Measurements from ENCODE around the gene NOC2L.

The NOC2L gene

DNA sequence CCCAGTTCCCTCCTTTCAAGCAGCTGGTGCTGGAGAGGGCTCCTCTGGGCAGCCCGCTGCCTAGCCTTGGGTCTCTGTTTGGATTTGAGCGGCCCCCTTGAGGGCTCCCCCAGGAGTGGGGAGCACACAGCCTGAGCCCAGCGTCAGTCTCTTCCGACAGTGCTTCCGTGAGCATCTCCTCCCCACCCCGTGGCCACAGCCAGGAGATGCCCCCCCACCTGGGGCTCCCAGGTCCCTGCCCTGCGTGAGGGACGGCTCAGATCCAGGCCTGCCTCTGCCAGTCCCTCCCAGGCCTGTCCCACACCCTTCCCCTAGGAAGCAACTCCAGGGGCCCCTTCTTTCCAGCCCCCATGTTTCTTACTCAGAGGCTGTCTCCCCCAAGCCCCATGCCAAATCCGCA lies 31.8 kb downstream of the NOC2L start:
- no peak for DNase-seq

DNA sequence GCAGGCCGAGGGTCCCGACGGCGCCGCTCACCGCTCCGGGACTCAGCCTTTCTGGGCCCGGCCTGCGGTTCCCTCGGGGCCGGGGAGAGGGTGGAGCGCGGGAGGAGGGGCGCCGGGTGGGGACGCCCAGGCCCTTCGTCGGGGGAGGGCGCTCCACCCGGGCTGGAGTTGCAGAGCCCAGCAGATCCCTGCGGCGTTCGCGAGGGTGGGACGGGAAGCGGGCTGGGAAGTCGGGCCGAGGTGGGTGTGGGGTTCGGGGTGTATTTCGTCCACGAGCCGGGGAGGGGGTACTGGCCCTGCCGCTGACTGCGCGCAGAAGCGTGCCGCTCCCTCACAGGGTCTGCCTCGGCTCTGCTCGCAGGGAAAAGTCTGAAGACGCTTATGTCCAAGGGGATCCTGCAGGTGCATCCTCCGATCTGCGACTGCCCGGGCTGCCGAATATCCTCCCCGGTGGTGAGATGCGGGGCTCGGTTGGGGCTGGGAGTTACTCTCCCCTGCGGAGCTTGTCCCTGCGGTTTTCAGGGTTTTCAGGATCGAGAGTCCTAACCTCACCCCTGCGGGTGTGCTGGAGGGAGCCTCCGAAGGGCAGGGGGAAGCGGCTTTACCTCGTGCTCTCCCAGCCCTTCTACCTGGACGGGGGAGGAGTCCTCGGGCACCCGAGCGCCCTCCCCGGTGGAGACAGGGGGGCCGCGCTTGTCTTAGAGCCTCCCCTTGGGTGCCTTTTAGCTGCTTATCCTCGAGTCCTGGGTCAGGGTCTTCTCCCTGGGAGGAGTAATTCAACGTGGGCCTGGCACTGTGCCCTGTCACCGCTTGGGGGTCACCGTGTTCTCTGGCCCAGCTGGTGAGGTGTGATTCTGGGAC lies 33.3 kb downstream of the NOC2L start:
- DNase-seq = peak; percentile 63

DNA sequence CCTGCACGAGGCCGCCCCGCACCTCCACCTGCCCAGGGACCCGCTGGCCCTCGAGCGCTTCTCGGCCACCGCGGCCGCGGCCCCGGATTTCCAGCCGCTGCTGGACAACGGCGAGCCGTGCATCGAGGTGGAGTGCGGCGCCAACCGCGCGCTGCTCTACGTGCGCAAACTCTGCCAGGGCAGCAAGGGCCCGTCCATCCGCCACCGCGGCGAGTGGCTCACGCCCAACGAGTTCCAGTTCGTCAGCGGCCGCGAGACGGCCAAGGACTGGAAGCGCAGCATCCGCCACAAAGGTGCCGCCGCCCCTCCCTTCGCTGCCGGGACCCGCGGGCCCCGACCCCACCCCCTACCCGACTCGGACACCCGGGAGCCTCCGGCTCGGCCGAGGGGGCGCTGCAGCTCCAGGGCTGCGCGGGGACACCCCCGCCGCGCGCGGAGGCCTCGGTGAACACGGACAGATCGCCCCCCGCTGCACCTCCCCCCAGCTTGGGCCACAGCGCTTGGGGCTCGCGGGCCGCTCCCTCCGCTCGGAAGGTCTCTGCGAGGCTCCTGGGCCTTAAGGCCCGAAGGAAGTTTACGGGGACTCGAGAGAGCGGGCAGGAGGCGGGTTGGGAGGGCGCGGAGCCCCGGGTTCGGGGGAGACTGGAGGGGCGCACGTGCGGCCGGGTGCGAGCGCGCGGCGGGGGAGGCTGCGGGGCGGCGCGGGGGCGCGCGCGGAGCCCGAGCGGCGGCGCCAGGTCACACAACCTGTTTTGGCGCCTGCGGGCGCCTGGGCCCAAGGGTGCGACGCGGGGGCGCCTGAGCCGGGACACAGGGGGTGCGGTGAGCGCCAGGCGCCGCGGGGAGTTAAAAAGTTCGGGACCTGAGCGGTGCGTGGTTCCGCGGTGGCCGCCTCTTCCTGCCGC lies 34.1 kb downstream of the NOC2L start:
- DNase-seq = peak; percentile 61

DNA sequence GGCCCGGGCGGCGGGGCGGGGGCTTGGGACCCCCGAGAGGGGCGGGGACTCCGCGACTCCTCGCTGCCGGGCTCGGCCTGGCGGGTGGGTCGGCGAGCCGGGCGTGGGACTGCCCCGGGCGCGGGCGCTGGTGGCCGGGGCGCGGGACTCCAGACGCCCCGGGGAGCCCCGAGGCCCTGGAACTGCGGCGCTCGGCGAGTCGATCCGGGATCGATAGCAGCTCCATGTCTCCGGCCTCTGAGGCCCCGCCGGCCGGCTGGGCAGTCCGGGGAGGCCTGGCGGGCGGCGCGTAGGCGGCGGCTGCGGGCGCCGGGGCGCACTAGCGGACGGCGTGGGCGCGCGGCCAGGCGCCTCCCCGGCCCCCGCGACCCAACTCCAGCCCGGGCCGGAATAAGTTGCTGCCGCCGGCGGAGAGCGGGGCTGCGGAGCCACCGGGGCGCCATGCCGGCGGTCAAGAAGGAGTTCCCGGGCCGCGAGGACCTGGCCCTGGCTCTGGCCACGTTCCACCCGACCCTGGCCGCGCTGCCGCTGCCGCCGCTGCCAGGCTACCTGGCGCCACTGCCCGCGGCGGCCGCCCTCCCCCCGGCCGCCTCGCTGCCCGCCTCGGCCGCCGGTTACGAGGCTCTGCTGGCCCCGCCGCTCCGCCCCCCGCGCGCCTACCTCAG lies 34.9 kb downstream of the NOC2L start:
- no peak for DNase-seq

DNA sequence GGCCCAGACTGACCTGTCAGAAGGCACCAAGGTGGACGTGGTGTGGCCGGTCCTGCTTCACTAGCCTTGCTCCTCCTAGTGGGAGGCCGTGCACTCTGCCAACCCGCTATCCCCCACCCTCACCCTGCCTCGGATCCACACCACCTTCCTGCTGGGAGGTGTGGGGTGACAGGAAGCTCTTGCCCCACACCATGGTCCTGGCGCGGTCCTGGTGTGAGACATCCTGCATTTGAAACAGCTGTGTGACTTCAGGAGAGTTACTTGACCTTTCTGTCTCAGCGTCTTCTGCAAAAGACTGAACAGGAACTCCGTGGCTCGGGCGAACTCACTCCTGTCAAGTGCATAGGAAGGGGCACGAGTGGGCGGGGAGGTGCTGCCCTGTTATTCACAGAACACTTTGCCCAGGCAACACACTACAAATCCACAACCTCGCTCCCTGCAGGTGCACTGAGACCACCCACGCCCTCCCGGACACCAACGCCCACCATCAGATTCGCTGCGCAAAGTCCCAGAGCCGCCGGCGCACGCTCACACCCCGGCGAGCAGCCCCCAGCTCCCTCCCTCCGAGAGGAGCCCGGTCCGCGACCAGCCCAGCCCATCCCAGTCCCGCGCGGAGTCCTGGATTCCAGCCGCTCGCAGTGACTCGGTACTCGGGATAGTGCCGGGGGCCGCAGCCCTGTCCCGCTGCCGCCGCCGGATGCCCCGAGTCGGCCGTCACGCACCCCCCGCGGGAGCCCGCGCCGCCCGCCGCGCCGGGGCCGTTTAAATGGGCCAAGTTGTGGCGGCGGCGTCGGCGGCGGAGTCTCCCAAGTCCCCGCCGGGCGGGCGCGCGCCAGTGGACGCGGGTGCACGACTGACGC lies 35.7 kb downstream of the NOC2L start, which contains the start of gene SAMD11:
Gene SAMD11, plus strand, starts transcription at position 793 of the 860 bp plus-strand sequence. CDS start 509 bp downstream, outside the sequence.
- DNase-seq = peak; percentile 89

DNA sequence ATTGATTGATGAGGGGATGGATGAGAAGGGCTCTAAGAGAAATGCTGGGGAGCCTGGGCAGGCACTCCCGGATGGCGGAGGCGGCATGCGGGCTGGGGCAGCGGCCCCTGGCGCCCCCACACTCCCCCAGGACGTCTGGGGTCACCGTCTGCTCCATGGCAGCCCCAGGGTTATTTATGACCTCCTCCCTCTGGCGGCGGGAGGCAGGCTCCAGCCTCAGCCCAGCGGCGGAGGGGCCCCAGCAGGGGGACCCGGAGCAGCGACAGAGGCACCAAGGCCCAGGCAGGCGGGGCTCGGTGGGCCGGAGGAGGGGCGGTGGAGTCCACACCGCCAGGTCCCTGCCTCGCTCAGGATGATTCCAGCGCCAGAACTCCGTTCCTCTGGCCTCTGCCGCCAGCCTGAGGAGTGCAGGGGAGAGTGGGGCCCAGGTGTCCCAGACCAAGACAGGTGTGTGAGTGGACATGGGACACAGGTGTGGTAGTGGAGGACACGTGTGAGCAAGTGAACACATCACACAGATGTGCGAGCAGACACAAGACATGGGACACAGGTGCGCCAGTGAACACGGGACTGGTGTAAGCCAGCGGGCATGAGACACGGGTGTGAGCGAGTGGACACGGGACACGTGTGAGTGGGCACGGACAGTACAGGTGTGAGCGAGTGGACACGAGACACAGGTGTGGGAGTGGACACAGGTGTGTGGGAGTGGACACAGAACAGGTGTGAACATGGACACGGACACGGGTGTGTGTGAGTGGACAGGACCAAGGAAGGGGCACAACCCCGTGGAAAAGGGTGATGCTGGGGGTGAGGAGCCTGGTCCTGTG lies 37.8 kb downstream of the NOC2L start:
- DNase-seq = peak; percentile 91

DNA sequence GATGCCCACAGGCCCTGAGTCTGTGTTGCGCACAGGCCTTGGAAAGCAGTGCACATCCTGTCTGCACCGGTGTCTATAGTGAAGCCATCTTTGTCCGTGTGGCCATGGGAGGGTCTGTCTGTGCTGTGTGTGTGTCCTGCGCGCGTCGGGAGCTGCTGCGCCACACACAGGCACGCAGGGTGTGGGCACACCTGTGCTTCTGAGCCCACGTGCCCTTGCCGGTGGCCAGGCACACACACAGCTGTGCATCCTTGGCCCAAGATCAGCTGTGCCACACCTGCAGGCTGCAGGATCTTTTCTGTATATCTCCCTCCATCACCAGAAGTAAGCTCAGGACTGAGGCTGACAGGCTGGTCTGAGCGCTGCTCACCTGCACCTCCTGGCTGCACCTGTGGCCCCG lies 38.5 kb downstream of the NOC2L start:
- DNase-seq = no peak

DNA sequence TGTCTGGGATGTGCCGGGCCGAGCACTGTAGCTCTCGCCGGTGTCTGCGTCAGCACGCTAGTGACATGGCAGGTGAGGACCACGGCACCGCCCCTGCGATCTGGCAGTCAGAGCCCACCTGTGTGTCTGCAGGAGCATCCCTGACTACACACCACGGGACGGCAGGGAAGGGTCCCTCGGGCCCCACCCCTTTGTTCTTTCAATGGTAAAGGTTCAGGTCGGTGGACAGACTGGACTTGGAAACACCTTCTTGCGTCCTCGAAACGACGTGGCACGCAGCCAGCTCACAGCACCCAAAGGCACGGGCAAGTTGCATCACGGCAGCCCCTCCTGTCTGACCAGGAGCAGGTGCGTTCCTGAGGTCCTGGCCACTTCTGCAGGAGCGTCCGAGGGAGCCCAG lies 39.0 kb downstream of the NOC2L start:
- DNase-seq = peak; percentile 56

DNA sequence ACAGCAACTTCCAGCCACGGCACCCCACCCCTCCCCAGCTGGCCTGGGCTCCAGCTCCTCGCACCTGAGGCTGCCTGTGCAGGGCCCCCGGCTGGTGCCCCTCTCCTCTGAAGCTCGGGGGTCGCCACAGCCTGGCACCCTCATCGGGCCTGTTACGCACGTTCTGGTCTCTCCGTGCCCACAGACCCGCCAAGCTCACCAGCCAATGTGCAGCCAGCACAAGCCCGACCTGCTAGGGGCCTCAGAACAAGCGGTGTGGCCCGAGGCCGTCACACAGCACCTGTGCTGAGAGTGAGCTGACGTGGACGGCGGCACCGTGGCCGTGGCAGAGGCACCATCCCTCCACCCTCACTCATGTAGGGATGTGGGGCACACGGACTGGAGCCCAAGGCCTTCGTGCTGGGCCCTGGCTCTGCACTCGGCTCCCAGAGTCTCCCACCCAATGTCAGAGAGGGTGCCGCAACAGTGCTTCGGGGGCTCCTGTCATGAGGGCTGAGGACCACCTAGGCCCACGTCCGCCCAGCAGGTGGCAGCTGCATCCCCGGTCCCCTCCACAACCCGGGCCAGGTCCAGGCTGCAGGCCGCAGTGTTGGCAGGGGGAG lies 39.7 kb downstream of the NOC2L start:
- no peak for DNase-seq

DNA sequence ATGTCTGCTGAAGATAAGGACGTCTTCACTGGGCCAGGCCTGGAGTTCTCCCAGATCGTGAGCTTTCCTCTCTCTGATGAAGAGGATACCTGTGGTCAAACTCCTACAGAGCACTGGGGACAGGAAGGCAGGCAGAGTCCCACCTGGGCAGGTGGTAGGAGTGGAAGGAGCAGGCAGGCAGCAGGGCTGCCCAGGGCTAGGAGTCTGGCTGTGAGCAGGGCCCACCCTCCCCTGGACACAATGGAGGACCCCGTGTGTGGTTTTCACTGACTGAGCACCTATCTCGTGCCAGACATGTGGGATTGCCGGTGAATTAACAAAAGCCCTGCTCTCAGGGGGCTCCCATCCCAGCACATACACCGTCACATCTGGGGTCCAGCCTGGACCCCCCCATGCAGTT lies 40.2 kb downstream of the NOC2L start:
- no peak for DNase-seq

DNA sequence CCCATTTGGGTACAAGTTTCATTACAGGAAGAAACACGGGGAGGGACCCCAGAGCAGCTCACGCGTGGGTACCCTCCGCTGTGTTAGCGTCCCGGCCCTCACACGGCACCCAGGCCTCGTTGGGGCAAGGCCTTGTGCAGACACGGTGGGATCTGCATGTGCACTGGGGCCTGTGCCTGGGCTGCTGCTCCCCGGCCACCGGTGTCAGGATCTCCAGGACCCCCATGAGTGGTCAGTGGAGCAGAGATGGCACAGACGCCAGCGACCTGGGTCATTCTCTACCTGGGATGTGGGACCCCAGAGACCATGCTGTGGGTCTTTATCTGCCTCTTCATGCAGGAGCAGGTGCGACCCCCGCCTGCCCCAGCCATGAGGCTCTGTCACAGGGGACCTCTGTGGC lies 40.7 kb downstream of the NOC2L start:
- no peak for DNase-seq

DNA sequence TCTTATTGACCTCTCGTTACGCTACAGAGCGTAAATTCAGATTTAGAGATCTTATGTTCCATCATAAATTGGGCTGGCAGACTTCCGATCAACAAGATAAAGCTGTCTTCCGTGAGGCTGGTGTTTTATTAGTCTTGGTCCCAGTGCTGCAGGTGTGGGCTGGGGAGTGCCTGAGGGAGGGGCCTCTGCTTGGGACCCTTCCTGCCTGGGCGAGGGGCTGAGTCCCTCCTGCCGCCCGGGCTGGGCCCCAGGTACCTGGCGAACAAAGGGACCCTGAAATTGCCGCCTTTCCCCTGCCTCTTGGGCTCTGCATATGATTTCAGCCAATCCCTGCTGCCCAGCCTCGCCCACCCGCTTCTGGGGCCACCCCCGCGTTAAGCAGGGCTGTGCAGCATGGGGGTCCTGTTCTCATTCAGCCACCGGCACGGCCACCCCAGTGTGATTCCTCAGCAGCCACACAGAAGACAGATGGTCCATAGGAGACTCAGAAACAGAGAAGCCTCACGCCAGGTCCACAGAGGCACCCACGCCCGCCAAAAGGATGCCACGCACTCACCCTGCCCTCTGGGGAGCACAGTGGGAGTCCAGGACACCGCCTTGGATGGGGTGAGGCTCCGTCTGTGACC lies 41.5 kb downstream of the NOC2L start:
- DNase-seq = peak; percentile 17

DNA sequence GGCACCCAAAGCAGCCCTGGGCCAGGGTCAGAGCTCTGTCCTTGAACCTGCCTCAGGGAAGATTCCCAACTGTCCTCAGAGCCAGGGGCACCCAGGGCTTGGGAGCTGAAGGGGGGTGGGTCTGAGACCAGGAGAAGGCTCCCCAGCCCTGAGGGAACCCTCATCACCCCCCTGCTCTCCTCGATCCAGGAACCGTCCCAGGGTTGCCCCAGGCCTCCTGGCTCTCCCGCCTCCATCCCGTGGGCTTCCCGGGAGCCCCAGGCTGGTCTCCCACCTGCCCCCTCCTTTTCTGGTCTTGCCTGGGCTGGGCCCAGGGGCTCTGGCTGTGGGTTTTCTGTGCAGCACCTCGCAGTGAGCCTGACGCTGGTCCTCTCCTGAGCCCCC lies 42.0 kb downstream of the NOC2L start:
- no peak for DNase-seq

DNA sequence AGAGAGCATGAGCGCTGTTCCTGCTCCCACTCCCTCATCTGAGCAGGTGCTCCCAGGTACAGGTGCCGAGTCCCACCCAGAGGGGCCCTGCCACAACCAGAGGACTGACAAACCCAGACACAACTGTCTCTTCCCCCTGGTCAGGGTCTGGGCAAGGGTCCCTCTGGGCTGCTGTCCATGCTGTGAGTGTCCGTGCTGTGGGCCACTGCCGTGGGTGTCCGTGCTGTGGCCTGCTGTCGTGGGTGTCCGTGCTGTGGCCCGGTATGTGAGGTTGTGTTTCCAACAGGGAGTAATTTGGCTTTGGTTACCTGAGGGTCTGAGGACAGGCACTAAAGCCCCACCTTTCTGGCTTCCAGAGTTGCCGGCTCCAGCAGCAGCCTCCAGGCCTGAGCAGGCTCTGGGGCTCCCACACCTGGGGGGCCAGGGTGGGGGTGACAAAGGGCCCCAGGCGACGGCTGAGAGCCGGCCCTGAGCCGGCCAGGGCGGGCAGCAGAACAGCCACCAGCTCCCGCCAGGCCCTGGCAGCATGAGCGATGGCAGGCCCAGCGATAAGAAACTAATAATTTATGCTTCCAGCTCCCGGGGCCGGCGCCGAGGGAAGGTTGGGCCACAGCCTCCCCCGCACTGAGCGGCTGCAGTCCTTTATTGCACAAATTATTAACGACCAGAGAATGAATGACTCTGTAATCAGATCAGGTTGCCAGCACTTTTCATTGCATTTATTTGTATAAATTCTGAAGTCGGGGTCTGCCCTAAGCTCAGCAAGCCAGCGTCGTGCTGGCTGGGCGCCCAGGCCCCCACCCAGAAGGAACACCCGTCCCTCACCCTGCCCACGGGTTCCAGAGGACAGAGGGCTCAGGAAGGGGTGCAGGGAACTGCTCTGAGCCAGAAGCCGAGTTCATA lies 42.6 kb downstream of the NOC2L start:
- peak; percentile 65 for DNase-seq

DNA sequence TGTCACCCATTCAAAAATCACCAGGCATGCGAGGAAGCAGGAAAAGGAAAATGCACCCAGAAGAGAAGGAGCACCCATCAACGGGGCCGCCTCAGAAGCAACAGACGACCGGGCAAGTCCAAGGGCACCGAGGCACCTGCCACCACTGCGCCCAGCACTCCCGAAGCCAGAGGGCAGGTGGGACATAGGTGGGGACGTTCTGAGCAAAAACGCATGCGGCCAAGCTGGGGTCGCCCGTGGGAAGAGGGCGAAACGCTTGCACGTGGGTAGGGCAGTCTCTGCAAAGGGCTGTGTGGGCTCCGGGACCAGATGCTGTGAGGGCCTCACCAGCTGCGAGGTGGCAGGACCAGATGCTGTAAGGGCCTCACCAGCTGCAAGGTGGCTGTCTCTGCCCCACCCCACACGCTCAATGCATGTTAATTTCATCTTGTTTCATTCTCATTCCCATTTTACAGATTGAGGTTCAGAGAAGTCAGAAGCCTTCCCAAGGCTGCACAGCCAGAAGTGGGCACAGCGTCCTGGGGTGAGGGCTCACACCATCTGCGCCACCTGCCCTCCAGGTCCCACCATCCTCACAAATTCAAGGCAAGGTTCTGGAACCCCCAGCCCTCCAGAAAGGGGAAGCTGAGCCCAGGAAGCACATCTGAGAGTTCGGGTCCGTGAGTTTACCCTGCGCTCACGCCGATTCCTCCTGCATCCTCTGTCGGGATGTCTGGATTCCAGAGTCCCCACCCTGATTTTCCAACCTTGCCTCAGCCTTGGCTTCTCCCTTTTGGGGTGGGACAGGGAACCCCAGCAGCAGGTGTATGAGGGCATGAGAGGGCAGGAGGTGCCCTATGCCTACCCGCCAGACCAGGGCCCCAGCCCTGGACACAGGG lies 43.5 kb downstream of the NOC2L start:
- no peak for DNase-seq

DNA sequence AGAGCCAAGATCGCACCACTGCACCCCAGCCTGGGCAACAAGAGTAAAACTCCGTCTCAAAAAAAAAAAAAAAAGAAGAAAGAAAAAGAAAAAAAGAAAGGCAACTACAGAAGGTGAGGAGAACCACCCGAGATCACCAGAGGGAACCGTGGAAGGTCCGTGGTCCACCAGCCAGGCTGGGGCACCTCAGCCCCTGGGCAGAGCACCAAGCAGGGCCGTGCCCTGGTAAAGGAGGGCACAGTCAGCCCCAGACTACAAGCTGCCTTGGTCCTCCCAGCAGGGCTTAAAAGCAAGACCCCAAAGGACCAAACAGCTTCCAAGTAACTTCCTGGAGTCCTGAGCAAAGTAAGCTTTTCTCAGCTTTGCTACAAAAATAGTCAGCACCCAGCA lies 44.2 kb downstream of the NOC2L start:
- DNase-seq = no peak

DNA sequence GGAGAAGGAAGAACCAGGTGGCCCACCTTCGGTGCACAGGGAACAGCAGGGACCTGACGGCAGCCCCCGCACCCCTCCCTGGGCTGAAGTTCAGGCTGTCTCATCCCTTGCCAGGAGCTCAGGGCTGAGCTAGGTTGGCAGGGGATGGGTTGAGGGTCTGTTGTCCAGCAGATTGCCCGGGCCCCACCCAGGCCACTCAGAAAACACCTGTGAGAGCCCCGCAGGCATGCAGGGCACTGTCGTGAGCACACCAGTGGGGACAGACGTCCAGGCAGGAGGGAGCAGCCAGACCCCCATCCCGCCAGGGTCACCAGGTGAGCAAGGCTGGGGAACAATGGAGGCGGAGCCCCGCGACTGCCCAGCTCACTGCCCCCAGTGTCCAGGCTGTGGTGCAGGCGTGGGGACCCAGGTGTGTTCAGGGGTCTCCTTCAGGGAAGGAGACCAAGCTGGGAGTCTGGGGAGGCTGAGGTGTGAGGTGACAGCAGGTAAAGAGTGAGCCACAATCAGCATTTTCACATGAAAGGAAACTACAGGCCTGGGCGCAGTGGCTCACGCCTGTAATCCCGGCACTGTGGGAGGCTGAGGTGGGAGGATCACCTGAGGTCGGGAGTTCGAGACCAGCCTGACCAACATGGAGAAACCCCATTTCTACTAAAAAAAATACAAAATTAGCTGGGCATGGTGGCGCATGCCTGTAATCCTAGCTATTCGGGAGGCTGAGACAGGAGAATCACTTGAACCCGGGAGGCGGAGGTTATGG lies 44.7 kb downstream of the NOC2L start:
- DNase-seq = no peak

Measured in NCI-H69 (cell line).